PC-9 (cell line): ENCODE measurements around the gene TEN1.

ENCODE experiments used
- EZH2 ChIP-seq: fragments of 200-600 bp; sonication (generic); IDR thresholded peaks from 2 replicates; pipeline ENCODE4 v1.8.0; 2017; ENCODE audit warnings: antibody characterized with exemption, low read depth
- TF ChIP-seq, protein P1 (sequence below): fragments of 200-600 bp; sonication (generic); conservative IDR thresholded peaks from 2 replicates; pipeline ENCODE4 v1.6.1; 2017; ENCODE audit warnings: mixed run types, antibody characterized with exemption, mild to moderate bottlenecking, moderate library complexity

DNA sequence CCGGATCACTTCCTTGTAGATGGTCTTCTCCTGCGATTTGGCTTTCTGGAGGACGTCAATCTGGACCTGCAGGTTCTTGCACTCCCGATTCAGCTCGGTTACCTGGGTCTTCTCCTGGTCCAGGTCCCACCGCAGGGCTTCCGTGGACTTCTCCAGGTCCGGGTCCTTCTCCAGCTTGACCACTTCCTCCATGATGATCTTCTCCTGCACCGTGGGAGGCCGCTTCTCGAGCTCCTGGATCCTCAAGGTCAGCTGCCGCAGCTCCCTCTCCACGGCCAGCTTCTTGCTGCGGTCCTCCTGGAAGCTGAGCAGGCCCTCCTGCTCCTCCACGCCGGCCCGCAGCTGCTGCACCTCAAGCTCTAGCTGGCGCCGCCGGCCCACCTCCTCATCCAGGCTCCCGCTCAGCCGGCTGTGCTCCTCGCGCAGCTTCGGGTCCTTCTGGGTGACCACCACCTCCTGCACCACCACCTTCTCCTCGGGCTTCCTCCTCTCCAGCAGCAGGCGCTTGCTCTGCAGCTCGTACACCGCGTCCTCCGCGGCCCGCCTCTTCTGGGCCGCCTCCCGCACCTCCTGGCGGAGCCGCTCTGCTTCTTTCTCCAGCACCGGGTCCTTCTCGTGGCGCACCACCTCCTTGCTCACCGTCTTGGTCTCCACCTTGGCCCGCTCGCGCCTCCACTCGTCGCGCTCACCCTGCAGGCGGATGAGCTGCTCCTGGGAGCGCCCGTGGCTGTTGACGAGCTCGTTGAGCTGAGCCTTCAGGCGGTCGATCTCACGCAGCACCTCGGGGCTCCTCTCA, 29.8 kb downstream of the TEN1 start:
- no peak for TF ChIP-seq EZH2
- TF ChIP-seq, protein P1, sequence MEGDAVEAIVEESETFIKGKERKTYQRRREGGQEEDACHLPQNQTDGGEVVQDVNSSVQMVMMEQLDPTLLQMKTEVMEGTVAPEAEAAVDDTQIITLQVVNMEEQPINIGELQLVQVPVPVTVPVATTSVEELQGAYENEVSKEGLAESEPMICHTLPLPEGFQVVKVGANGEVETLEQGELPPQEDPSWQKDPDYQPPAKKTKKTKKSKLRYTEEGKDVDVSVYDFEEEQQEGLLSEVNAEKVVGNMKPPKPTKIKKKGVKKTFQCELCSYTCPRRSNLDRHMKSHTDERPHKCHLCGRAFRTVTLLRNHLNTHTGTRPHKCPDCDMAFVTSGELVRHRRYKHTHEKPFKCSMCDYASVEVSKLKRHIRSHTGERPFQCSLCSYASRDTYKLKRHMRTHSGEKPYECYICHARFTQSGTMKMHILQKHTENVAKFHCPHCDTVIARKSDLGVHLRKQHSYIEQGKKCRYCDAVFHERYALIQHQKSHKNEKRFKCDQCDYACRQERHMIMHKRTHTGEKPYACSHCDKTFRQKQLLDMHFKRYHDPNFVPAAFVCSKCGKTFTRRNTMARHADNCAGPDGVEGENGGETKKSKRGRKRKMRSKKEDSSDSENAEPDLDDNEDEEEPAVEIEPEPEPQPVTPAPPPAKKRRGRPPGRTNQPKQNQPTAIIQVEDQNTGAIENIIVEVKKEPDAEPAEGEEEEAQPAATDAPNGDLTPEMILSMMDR = no peak
